Measurements from ENCODE around the gene INPP5J.
A peak's percentile ranks its signal among the peaks of the same experiment; 100 is the strongest.

INPP5J gene

GRCh38 chr22:31099386-31099785, 23.4 kb upstream of the INPP5J start:
- no peak for TF ChIP-seq CTCF (conservative IDR thresholded peaks at IDR 0.05; ENCODE audit: low read depth, low read length)
- no peak overlapping the region for H3K4me3 ChIP-seq (ENCODE audit: low read length)

GRCh38 chr22:31099841-31100761, 22.7 kb upstream of the INPP5J start:
- no peak for DNase-seq (ENCODE audit: low read depth)
- no peak overlapping the region for H3K4me3 ChIP-seq (ENCODE audit: low read length)
- TF ChIP-seq CTCF (conservative IDR thresholded peaks at IDR 0.05; ENCODE audit: low read depth, low read length), result no peak

More at GRCh38 chr22:31099386-31099785, 23.4 kb upstream of the INPP5J start:
- DNase-seq (ENCODE audit: low read depth), result no peak

DNA sequence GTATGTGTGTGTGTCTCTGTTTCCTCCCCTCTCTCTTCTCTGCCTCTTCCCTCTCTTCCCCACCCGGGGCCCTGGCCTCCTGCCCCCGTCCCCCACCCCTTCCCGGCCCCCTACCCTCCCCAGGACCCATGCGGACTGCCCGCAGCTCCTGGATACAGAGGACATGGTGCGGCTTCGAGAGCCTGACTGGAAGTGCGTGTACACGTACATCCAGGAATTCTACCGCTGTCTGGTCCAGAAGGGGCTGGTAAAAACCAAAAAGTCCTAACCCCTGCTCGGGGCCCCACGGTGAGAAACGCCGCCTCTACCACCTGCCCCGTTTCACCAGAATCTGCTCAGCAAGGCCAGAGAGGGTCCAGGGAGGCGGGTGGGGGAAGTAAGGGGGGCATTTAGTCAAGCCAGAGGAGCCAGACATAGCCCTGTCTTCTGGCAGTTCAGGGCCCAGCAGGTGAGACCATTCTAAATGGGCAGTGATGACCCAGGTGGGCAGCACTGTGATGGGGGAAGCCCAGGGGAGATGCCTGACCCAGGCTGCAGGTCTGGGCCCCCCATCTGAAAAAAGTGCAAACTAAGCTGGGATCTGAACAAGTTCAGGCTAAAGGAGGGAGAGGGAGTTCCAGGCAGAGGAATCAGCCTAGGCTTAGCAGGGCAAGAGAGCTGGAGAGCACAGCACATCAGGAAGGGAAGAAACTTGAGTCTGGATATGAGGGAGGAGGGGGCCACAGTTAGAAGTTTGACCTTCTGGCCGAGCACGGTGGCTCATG, 21.8 kb upstream of the INPP5J start:
- TF ChIP-seq CTCF (conservative IDR thresholded peaks at IDR 0.05; ENCODE audit: low read depth, low read length), result no peak
- no peak overlapping the region for H3K4me3 ChIP-seq (ENCODE audit: low read length)
- no peak for DNase-seq (ENCODE audit: low read depth)

DNA sequence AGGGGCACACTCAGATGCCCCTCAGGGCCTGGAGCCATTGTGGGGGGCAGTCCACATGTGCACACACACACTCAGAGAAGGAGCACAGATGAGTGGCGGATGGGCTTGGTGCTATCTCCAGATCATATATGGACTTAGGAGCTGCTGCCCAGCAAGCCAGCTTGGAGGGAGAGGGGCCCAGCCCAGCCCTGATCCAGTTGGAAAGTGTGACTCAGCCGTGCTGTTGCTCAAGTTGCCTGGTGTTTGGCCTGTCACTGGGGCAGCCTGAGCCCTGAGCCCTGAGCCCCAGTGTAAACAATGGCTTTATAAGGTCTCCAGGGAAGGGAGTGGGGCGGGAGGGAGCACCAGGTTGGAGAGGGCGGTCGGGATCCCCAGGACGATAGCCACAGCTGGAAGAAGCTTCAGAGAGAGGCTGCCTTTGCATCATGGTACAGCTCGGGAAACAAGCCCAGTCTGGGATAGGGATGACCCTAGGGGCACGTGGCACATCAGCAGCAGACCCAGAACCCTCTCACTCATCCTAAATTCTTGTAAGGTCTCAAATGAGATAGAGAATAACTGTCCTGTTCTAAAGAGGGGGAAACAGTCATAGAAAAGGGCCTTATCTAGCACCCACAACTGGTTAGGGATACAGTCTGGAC, 20.2 kb upstream of the INPP5J start:
- peak; percentile 61 for DNase-seq (ENCODE audit: low read depth)
- H3K4me3 ChIP-seq (ENCODE audit: low read length), result no peak overlapping the region
- TF ChIP-seq CTCF (conservative IDR thresholded peaks at IDR 0.05; ENCODE audit: low read depth, low read length), result no peak

GRCh38 chr22:31103111-31103510, 19.7 kb upstream of the INPP5J start:
- no peak for DNase-seq (ENCODE audit: low read depth)
- TF ChIP-seq CTCF (conservative IDR thresholded peaks at IDR 0.05; ENCODE audit: low read depth, low read length), result no peak
- H3K4me3 ChIP-seq (ENCODE audit: low read length), result no peak overlapping the region

- no peak overlapping the region for H3K4me3 ChIP-seq (ENCODE audit: low read length)
- TF ChIP-seq CTCF (conservative IDR thresholded peaks at IDR 0.05; ENCODE audit: low read depth, low read length), result no peak
- no peak for DNase-seq (ENCODE audit: low read depth)
These were observed 18.7 kb upstream of the INPP5J start for GRCh38 chr22:31103899-31104694.
